HG03139 (cell line): ENCODE results near the gene CFAP77.

Experiments used
- ATAC-seq: cut with Tn5 transposase; IDR thresholded peaks from one replicate; pipeline ENCODE4 v1.9.1; 2021; ENCODE audit not compliant: unreplicated experiment

CFAP77 gene

DNA sequence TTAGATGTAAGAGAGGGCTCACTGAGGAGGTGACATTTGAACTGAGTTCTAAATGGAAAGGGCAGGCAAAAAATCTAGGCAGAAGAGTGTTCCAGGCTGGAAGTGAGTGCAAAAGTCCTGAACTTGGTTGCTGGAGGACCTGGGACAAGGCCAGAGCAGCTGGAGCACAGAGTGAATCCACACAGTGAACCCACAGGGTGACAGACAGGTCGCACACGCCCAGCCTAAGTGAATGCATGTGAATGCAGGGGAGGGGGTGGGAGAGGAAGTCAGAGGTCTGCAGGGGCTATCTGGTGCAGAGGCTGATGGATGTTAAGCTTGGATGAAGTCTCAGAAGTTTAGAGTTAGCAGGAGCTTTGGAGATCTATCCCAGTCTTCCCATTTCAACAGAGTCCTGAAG, 2.8 kb upstream of the CFAP77 start:
- no peak for ATAC-seq

DNA sequence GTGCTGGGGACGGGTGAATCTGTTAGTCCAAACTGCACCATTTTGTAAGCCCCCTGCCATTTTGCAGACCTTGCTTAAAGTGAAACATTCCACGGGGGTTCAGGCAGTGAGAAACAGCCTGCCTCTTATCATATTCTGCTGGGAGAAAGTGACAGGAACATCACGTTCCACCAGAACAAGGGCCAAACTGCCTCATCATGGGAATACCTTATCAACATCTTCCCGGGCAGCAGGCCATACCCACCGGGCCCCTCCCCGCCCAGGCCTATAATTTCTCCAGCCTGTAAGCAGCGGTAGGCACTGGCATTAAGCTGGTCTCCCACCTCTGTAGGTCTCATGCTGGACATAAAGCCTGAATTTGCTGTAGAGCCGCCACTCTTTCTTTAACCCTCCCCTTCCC, 1.5 kb upstream of the CFAP77 start:
- no peak for ATAC-seq

DNA sequence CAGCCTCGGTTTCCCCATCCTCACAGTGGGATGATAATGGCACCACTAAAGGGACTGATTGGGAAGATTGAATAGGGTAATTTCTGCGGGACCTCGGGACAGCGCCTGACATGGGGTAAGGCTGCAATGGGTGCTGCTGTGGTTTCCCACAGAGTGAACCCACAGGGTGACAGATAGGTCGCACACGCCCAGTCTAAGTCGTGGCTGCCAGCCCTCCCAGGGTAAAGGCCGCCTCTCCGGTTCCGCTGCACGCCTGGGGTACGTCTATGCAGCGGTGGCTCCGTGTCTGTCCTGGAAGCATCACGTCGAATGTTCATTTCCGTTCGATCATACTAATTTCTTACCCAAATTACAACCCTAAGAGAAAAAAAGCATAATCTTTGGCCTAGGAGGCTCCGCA, 631 bp downstream of the CFAP77 start:
- no peak for ATAC-seq

DNA sequence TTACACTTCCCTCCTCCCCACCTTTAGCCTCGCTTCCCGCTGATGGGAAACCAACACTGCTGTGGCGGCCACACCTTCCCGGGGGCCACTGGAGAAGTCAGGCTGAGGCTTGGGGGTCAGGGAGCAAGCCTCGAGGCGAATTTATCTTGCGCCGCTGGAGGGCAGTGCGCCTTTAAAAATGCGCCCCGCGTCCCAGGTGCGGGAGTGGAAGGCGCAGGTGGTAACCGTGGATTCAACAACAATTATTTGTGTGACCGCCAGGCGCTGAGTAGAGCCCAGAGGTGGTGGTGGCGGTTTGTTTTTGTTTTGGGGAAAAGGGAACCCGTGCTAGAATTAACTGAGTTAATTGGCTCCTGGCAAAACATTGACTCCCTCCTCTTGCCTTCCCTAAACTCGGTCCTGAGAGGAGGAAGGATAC, 1.1 kb downstream of the CFAP77 start:
- no peak for ATAC-seq

DNA sequence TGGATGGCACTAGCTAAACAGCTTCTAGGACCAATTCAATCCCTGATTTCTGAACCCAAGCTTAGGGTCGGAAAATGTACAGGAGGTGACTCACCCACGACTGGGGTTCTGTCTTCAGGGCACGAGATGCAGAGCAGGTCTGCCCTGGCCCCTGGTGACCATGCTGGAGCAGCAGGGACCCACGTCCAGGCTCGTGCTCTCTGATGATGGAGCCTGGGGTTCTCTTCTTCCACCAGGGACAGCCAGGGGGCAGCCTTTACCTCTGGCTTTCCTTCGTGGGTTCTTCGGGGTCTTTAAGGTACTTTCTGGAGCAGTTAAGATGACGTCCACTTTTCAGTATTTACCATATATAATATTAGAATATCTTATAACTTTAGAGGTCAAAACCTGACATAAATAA, 2.1 kb downstream of the CFAP77 start:
- no peak for ATAC-seq

DNA sequence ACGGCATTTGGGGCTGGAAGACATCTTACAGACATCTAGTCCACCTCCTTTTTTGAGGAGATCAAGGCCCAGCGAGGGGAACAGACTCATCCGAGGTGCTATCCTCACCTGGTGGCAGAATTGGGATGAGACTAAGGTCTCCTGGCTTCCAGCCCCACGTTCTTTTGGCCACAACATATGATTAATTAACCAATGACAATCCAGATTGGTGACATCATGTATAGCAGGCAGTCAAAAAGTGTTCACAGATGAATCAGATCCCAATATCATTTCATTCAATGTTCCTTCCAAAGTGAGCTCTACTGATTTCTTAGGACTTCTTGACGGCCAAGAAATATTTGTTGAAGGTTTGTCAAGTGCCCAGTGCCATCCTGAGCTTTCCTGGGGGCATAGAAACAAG, 3.9 kb downstream of the CFAP77 start:
- no peak for ATAC-seq

DNA sequence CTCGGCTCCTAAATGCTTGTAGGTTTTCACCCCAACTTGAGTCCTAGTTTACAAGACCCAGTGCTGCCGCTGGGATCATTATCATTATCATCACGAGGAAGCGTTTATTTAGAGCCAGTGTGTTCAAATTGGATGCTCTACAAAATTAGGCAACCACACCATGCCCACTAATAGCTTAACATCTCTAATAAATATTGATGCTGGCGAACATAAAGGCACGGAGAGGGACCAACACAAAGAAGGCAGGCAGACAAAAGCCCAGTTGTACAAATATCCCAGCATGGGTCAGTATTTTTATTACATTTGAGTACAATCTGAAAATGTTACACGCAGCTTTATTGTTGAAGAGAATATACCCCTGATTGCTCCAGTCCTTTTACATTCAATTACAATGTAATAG, 4.7 kb downstream of the CFAP77 start:
- no peak for ATAC-seq

DNA sequence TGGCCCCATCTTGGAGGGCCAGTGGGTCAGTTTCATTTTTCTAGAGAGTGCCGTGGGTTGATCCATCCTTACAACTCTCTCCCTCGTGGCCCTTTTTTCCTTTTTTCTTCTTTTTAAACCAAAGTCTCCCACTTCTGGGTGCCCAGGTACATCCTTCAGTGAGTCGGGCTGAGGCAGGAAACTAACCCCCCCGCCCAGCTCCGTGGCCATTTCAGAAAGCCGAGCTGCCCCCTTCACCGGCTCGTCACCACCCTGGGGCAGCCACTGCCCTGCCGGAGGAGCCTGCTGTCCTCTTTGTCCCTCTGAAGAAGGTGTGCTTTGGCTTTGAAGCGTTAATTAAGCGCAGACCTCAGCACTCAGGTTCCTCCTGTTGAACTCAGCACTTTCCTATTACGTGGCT, 5.2 kb downstream of the CFAP77 start:
- ATAC-seq, result no peak

DNA sequence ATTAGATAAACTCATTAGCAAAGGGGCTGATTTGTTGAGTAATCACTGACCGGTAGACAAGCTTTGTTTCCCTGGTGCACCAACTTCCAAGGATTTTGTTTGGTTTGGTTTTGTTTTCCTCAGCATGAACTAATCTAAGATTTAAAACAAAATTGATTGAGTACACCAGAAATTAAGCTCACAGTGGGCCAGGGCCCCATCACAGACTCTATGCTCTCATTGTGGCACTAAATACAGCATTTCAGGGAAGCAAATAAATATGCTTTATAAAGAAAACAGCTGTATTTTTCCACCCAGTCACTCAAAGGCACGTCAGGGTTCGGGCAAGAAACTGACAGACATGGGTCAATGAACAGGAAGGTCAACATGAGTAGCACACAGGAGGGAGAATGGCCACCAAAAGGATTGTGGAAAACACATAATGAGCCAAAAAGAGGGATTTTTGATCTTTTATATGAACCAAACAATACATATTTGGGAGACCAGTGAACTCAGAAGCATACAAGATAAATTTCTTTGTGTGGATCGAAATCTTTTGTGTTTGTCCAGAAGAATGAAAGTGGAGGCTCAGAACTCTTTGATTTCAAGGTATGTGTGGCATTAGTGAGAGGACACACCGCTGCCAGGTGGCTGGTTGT, 8.8 kb downstream of the CFAP77 start:
- ATAC-seq, result no peak

DNA sequence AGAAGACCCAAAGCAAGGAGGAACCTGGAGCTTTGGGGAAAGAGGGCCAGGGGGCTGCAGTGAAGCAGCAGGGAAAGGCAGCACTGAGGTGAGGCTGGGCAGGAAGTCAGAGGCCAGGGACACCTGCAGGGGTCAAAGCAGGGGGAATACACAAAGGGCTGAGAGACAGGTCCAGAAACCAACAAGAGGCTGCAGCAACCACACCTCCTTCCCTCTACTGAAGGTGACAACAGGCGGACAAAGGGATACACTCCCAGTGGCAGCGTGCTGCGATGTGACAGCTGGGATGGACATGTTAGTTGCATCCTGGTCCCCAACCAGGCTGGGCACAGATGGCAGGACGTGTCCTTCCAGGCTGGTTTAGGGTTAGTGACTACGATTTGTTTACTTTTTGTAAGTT, 12.6 kb downstream of the CFAP77 start:
- ATAC-seq, result no peak

DNA sequence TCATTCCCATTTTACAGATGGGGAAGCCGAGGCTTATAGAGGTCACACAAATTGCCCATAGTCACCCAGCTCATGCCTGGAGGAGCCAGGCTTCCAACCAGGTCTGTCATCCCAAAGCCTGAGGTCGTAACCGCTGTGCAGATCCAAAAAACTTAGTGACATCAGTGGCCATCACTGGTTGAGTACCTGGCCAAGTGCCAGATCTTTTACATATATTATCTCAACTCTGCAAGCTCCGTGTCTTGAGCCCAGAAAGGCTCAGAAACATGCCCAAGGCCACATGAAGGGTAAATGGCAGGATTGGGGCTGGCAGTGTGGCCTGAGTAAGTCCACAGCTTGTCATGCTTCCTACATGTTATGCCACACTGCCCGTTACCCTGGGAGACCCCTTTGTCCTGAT, 13.5 kb downstream of the CFAP77 start:
- ATAC-seq, result no peak

DNA sequence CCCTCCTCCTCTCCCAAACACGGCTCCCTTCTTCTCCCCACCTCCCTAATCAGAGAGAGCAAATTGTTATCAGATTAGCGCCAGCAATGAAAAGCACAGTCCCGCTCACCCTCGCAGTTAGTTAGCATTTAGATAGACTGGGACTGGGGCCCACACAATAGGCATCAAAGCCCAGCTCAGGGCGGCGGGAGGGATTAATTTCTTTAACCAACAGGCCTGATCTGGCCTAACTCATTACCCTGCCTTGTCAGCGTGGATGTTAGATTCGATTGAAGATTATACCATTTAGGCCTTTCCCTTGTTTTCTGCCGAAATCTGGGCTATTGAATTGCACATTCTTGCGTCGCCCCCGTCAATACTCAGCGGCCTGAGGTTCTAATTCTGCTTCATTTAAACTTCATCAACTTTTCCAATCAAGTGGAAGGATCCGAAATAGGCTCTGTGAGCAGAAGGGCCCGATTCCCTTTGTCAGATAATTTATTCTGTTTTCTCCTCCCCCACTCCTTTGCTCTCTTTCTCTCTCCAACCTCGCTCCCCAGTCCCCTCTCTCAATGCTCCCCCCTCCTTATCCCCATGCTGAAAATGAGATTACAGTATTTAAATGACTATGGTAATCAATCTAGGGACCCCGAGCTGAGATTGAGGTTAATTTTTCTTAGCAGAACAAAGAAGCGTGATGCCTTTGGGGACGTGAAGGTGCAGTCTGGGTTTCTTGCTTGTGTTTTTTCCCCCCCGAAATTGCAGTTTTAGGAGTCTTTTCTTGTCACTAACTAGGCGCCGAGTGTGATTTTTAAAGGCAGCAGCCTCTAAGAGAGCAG, 15.1 kb downstream of the CFAP77 start:
- no peak for ATAC-seq

DNA sequence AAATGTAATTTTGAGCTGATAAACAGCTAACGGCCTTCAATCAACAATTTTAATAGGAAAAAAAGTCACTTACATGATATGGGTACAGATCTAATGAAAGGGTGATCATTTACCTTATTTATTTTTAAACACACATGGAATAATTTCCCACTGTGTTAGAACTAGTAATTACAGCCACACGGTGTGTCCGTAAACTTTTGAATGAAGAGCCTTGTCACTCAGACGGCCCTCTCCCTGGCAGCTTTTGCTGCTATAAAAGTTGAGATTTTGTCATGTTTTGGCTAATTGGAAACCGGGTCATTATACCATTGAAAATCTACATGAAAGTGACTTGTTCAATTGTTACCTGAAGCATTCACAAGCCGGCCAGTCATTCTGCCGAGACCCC, 15.7 kb downstream of the CFAP77 start:
- ATAC-seq, result no peak

DNA sequence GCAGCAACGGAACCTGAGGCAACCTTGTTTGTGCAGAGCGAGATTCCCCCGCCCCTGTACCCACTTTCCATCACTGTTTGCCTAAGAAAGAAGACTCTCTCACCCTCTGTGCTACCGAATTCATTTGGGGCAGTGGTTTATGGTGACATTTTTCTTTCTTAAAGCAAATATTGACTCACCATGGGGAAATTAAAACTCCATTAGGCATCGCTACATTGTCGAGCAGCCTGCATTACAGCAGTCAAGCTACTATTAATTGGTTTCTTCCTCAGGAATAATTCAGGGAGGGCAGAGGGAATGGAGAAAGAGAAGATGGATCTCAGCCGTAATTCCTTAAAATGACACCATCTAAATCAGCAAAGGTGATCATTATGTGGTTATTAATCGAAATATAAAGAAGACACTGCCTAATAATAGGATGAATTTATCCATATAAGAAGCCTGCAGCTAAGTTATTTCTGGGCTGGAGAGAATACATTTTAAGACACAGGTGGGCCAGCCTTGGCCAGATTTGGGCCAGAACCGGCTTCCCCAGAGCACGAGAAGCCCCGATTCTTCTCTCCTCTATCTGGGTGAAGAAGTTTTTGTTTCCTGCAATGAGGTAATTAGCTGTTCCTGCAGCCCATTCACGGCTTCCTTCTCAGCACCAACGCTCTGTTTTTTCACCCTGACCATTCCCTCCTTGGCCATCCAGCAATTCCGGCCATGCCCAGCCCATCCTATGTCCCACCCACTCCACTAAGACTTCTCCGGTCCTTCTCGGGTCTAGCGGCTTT, 16.8 kb downstream of the CFAP77 start:
- no peak for ATAC-seq

DNA sequence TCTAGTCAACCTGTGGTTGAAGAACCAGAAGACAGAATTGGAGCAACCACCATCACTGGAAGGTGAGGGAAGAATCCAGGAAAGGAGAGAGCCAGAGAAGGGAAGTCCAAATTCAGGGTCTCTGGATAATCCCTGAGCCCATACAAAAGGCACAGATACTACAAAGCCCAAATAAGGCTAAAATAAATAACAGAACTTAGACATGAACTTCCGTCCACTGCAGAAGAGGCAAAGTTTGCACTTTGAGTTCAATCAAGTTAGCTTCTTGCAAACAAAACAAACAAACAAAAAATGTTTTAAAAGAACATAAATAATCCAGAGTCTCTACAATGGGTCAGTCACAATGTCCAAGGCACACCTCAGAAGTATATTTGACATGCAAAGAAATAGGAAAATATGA, 21.0 kb downstream of the CFAP77 start:
- ATAC-seq, result no peak

DNA sequence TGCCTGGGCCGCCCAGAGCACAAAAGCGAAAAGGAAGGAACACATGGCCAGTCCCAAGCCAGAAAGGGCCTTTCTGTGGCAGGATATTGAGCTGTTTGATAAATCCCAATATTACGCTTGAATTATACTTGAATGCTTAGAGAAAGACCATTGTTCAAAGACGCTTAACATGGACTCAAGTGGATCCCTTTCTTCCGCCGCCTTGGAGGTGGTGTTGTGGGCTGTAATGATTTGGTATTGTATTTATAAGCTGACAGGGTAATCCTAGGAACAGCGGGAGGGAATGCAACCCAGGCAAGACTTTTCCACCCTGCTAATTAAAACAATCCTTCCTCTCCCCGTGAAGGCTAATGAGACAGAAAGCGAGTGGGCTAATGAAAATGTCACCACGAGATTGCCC, 24.9 kb downstream of the CFAP77 start:
- no peak for ATAC-seq

DNA sequence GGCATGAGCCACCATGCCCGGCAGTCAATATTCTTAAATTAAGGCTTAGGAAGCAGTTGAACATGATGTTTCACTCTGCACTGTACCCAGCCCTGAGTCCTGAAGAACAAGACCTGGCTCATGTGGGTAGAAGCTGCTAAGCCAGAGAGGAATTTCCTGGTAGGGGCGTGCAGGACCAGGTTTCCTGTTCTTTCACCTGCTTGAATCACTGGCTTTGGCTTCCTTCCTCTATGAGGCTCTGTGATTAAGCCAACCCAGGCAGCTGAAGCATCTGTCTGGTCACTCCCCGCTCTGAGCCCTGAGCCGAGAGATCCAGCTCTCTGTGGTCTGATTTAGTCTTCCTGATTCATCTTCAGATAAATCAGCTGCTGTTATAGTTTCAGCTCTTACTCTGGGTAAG, 29.1 kb downstream of the CFAP77 start:
- no peak for ATAC-seq

DNA sequence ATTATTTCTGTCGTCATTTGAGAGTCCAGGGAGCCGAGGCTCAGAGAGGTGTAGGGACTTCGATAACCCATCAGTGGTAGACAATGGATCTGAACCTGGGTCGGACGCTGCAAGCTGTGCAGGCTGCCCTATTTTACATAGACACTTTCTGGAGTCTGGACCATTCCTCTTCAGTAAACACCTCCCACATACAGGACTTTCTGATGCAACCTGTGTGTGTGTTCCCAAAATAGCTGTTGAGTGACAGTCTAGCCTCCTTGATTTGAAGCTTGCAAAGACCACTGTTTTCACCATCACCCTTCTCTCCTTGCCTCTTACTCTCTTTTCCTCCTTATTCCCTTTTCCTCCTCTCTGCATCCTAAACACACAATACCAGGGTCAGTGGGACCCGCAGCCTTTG, 30.7 kb downstream of the CFAP77 start:
- ATAC-seq, result no peak

DNA sequence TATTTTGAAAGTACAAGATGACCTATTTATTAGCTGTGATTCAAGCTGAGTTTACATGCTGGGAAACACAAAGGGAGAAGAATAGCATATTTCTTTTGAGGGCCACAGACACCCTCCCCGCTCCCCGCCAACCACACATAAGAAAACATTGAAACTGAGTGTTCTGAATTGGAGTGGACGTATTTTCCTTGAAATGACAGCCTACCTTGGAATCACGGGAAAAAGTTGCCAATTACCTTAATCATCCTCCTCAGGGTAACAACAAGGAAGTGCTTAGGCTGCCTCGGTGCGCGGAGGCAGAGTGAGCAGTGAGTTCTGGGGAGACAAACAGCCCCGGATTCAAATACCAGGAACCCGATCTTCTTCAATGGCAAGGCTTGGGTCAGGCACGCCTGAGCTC, 31.4 kb downstream of the CFAP77 start:
- no peak for ATAC-seq

DNA sequence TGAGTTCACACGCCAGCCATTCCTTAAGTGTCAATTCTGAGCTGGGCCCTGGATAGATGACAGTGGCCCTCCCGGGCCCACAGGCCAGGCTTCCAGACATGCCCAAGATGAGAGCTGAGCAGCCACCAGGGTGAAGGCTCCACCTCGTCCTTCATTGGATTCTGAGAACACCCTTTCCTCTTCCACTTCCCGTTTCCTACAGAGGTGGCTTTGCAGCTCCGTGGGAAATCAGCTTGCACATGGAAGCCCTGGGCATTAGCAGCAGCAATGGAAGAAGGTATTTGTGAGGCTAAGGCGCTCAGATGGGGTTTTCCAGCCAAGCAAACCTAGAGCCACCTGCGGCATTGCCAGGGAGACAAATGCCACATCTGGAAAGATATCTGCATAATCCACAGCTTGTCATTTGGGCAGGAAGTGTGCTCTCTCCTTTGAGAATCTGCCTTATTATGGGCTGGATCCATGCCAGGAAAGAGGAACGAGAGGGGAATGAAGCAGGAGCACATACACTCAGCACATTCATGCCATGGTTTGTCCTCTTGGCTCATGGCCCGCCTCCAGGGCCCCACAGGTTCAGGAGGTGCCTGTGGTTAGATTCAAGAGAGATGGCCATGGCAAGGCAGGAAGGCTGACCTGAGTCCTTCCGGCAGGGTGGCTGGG, 34.1 kb downstream of the CFAP77 start:
- ATAC-seq, result no peak

DNA sequence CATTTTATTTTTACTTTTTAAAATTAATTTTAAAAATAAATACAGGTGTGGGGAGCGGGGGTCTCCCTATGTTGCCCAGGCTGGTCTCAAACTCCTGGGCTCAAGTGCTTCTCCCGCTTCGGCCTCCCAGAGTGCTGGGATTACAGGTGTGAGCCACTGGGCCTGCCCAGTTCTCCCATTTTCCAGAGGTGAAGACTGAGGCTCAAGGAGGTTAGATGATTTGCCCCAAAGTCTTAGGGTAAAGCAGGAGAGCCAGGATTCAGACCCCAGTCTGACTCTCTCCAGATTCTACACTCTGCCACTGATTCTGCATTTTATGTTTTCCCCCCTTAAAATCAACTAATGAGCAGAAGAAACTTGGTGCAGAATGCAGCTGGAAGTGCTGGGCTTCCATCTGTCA, 36.9 kb downstream of the CFAP77 start:
- no peak for ATAC-seq

DNA sequence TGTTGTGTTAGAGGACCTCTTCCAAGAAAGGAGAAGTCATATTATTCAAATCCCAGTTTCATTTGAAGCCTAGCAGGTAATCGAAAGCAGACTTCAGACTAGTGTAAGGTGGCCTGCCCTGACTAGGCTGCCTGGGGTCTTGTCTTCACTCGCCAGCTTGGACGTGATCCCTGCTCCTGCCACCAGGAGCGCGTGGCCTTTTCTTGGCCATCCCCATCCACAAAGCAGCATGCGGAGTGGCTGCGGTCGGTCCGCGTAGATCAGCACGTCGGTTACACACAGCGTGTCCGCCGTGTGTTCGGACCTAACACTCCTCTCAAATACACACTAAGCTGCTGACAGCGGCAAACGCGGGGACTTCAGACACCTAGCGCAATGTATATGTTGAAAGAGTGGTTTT, 37.3 kb downstream of the CFAP77 start:
- no peak for ATAC-seq
